Karpas-422 (cell line): Measurements from ENCODE around the gene WWOX. TPM values are rescaled to one million over a fixed set of nuclear protein-coding genes. Genes with fewer than 3 reads are reported as not detected.

Experiments
- DNase-seq: peaks from one replicate; pipeline ENCODE4 v3.0.0-alpha.2; 2015
- H2AFZ ChIP-seq: fragments of 200-600 bp; sonication (generic); 2 replicates; pipeline ENCODE4 v1.6.1; 2014; ENCODE audit warnings: antibody characterized with exemption, low read length, mixed read lengths
- H3K27ac ChIP-seq: fragments of 200-600 bp; sonication (generic); 2 replicates; pipeline ENCODE4 v1.5.1; 2014; ENCODE audit warnings: mild to moderate bottlenecking, low read length, moderate library complexity
- H3K27me3 ChIP-seq: fragments of 200-600 bp; sonication (generic); 2 replicates; pipeline ENCODE4 v1.6.1; 2014; ENCODE audit warnings: low read length, mixed read lengths
- H3K36me3 ChIP-seq: fragments of 200-600 bp; sonication (generic); 2 replicates; pipeline ENCODE4 v1.6.1; 2014; ENCODE audit warnings: low read length, mixed read lengths; ENCODE audit not compliant: insufficient read depth
- H3K4me1 ChIP-seq: fragments of 200-600 bp; sonication (generic); 2 replicates; pipeline ENCODE4 v1.6.1; 2014; ENCODE audit warnings: mild to moderate bottlenecking, low read length, mixed read lengths
- H3K4me2 ChIP-seq: fragments of 200-600 bp; sonication (generic); 2 replicates; pipeline ENCODE4 v1.6.1; 2014; ENCODE audit warnings: low read length, low read depth, mild to moderate bottlenecking; ENCODE audit not compliant: poor library complexity, severe bottlenecking
- H3K4me3 ChIP-seq: fragments of 200-600 bp; sonication (generic); 2 replicates; pipeline ENCODE4 v1.5.1; 2014; ENCODE audit warnings: mild to moderate bottlenecking, antibody characterized with exemption, low read length, mixed read lengths
- H3K79me2 ChIP-seq: fragments of 200-600 bp; sonication (generic); 2 replicates; pipeline ENCODE4 v1.6.1; 2014; ENCODE audit warnings: mild to moderate bottlenecking, low read length, mixed read lengths
- H3K9ac ChIP-seq: fragments of 200-600 bp; sonication (generic); 2 replicates; pipeline ENCODE4 v1.6.0; 2014; ENCODE audit warnings: low read length
- H3K9me2 ChIP-seq: fragments of 200-600 bp; sonication (generic), shearing (Covaris generic); replicated peaks from 2 replicates; pipeline ENCODE4 v1.6.0; 2014; ENCODE audit warnings: mild to moderate bottlenecking, low read length, moderate library complexity; ENCODE audit not compliant: insufficient read depth
- H3K9me3 ChIP-seq: fragments of 300-700, 200-600 bp; sonication (generic); 2 replicates; pipeline ENCODE4 v1.6.1; 2014; ENCODE audit warnings: low read length, mixed read lengths
- H4K20me1 ChIP-seq: fragments of 200-600 bp; sonication (generic); 2 replicates; pipeline ENCODE4 v1.6.1; 2014; ENCODE audit warnings: mild to moderate bottlenecking, antibody characterized with exemption, low read length, low read depth; ENCODE audit not compliant: insufficient read depth
- total RNA-seq: library from RNA; depleted of rRNA; stranded (reverse); fragments of >200 nt; shearing (Covaris generic); gene quantifications from 2 replicates; pipeline ENCODE4 v1.2.3, GENCODE V29; 2014; ENCODE audit warnings: low replicate concordance

The WWOX gene
- total RNA-seq, 1 experiment from 2014 or later = 66.2 TPM

- peaks cover 9% of the 10 kb centered on the region for H3K4me1 ChIP-seq
- H3K36me3 ChIP-seq = no peaks in the 10 kb centered on the region
- H4K20me1 ChIP-seq = peaks cover 3% of the 10 kb centered on the region; the same call in 1 of the 2 replicates
- no peak overlapping the region for H3K4me3 ChIP-seq
- H3K4me2 ChIP-seq = no peak overlapping the region
- no peaks in the 10 kb centered on the region for H3K9me3 ChIP-seq
- no peak overlapping the region for H2AFZ ChIP-seq
- no peak overlapping the region for H3K27ac ChIP-seq
- H3K9ac ChIP-seq = no peak overlapping the region
- H3K27me3 ChIP-seq = no peaks in the 10 kb centered on the region
- no peaks in the 10 kb centered on the region for H3K9me2 ChIP-seq
- no peak for DNase-seq
- H3K79me2 ChIP-seq = no peaks in the 10 kb centered on the region
Measured at GRCh38 chr16:78211020-78211599, 111.7 kb downstream of the WWOX start.

- H3K9me2 ChIP-seq = no peaks in the 10 kb centered on the region
- no peak overlapping the region for H3K27ac ChIP-seq
- no peak overlapping the region for H3K4me3 ChIP-seq
- H3K36me3 ChIP-seq = no peaks in the 10 kb centered on the region
- peaks cover 3% of the 10 kb centered on the region; the same call in 1 of the 2 replicates for H4K20me1 ChIP-seq
- H3K4me1 ChIP-seq = peaks cover 9% of the 10 kb centered on the region
- H3K4me2 ChIP-seq = no peak overlapping the region
- no peak overlapping the region for H3K9ac ChIP-seq
- H3K27me3 ChIP-seq = no peaks in the 10 kb centered on the region
- H3K79me2 ChIP-seq = no peaks in the 10 kb centered on the region
- no peak for DNase-seq
- H3K9me3 ChIP-seq = no peaks in the 10 kb centered on the region
- H2AFZ ChIP-seq = no peak overlapping the region
Measured at GRCh38 chr16:78211946-78212345, 112.5 kb downstream of the WWOX start.

GRCh38 chr16:78212674-78213073, 113.2 kb downstream of the WWOX start:
- no peaks in the 10 kb centered on the region for H3K27me3 ChIP-seq
- peaks cover 9% of the 10 kb centered on the region for H3K4me1 ChIP-seq
- H2AFZ ChIP-seq = no peak overlapping the region
- H3K4me3 ChIP-seq = no peak overlapping the region
- H3K9ac ChIP-seq = no peak overlapping the region
- no peak overlapping the region for H3K4me2 ChIP-seq
- peaks cover 3% of the 10 kb centered on the region; the same call in 1 of the 2 replicates for H4K20me1 ChIP-seq
- DNase-seq = no peak
- no peak overlapping the region for H3K27ac ChIP-seq
- no peaks in the 10 kb centered on the region for H3K79me2 ChIP-seq
- no peaks in the 10 kb centered on the region for H3K9me3 ChIP-seq
- no peaks in the 10 kb centered on the region for H3K36me3 ChIP-seq
- no peaks in the 10 kb centered on the region for H3K9me2 ChIP-seq

GRCh38 chr16:78213751-78214150, 114.3 kb downstream of the WWOX start:
- Histone ChIP-seq H3K36me3 (no peaks in the 10 kb centered on the region), H4K20me1 (peaks cover 3% of the 10 kb centered on the region; the same call in 1 of the 2 replicates), H3K9ac (no peak overlapping the region), H3K27me3 (no peaks in the 10 kb centered on the region), H3K4me3 (no peak overlapping the region), H3K27ac (no peak overlapping the region), H3K79me2 (no peaks in the 10 kb centered on the region), H3K4me1 (peaks cover 9% of the 10 kb centered on the region), H3K9me2 (no peaks in the 10 kb centered on the region), H2AFZ (no peak overlapping the region), H3K4me2 (no peak overlapping the region), H3K9me3 (no peaks in the 10 kb centered on the region)
- DNase-seq = no peak

GRCh38 chr16:78215222-78215621, 115.8 kb downstream of the WWOX start:
- Histone ChIP-seq H4K20me1 (peaks cover 3% of the 10 kb centered on the region; the same call in 1 of the 2 replicates), H3K36me3 (no peaks in the 10 kb centered on the region), H3K9ac (no peak overlapping the region), H3K9me3 (no peaks in the 10 kb centered on the region), H3K4me1 (peaks cover 9% of the 10 kb centered on the region), H2AFZ (no peak overlapping the region), H3K27me3 (no peaks in the 10 kb centered on the region), H3K27ac (no peak overlapping the region), H3K79me2 (no peaks in the 10 kb centered on the region), H3K9me2 (no peaks in the 10 kb centered on the region), H3K4me2 (no peak overlapping the region), H3K4me3 (no peak overlapping the region)
- no peak for DNase-seq

GRCh38 chr16:78216166-78216745, 116.8 kb downstream of the WWOX start:
- H3K9ac ChIP-seq = no peak overlapping the region
- H3K4me2 ChIP-seq = no peak overlapping the region
- no peaks in the 10 kb centered on the region for H3K27me3 ChIP-seq
- no peaks in the 10 kb centered on the region for H3K9me2 ChIP-seq
- no peaks in the 10 kb centered on the region for H3K9me3 ChIP-seq
- H2AFZ ChIP-seq = no peak overlapping the region
- H3K36me3 ChIP-seq = no peaks in the 10 kb centered on the region
- H3K27ac ChIP-seq = no peak overlapping the region
- no peak for DNase-seq
- no peak overlapping the region for H3K4me3 ChIP-seq
- no peaks in the 10 kb centered on the region for H3K79me2 ChIP-seq
- H4K20me1 ChIP-seq = peaks cover under 1% of the 10 kb centered on the region; the same call in 1 of the 2 replicates
- peaks cover 9% of the 10 kb centered on the region for H3K4me1 ChIP-seq

- no peak overlapping the region for H3K27ac ChIP-seq
- no peaks in the 10 kb centered on the region for H3K79me2 ChIP-seq
- no peaks in the 10 kb centered on the region for H4K20me1 ChIP-seq
- no peaks in the 10 kb centered on the region for H3K9me3 ChIP-seq
- H3K4me2 ChIP-seq = no peak overlapping the region
- no peak overlapping the region for H3K9ac ChIP-seq
- H3K4me3 ChIP-seq = no peak overlapping the region
- no peak for DNase-seq
- H3K36me3 ChIP-seq = no peaks in the 10 kb centered on the region
- peaks cover 9% of the 10 kb centered on the region for H3K4me1 ChIP-seq
- H3K27me3 ChIP-seq = no peaks in the 10 kb centered on the region
- no peaks in the 10 kb centered on the region for H3K9me2 ChIP-seq
- H2AFZ ChIP-seq = no peak overlapping the region
Measured at GRCh38 chr16:78217276-78217675, 117.8 kb downstream of the WWOX start.

- Histone ChIP-seq H4K20me1 (no peaks in the 10 kb centered on the region), H3K27ac (no peak overlapping the region), H3K27me3 (no peaks in the 10 kb centered on the region), H3K79me2 (no peaks in the 10 kb centered on the region), H3K36me3 (no peaks in the 10 kb centered on the region), H3K9ac (no peak overlapping the region), H3K4me1 (peaks cover 9% of the 10 kb centered on the region), H2AFZ (no peak overlapping the region), H3K9me2 (no peaks in the 10 kb centered on the region), H3K4me2 (no peak overlapping the region), H3K9me3 (no peaks in the 10 kb centered on the region), H3K4me3 (no peak overlapping the region)
- no peak for DNase-seq
Measured at GRCh38 chr16:78218279-78218678, 118.8 kb downstream of the WWOX start.
